Measurements from ENCODE around the gene AAR2.

Gene AAR2

DNA sequence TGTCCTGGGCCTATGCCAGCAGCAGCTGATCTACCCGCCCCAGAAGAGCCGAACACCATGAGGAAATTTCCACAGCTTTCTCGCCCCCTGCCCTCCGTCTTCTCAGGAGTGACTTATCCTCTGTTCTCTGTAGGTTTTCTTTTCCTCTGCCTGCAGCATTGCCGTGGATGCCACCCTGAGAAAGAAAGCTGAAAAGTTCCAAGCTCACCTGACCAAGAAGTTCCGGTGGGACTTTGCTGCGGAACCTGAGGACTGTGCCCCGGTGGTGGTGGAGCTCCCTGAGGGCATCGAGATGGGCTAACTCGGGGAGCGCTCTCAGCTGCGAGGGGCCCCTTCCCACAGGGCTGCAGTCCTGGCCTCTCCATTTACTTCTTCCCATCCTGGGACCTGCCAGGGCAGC lies 19.2 kb downstream of the AAR2 start:
- H4K20me1 ChIP-seq (ENCODE audit: insufficient read depth, low read length): peaks cover 37% of the 10 kb centered on the region

DNA sequence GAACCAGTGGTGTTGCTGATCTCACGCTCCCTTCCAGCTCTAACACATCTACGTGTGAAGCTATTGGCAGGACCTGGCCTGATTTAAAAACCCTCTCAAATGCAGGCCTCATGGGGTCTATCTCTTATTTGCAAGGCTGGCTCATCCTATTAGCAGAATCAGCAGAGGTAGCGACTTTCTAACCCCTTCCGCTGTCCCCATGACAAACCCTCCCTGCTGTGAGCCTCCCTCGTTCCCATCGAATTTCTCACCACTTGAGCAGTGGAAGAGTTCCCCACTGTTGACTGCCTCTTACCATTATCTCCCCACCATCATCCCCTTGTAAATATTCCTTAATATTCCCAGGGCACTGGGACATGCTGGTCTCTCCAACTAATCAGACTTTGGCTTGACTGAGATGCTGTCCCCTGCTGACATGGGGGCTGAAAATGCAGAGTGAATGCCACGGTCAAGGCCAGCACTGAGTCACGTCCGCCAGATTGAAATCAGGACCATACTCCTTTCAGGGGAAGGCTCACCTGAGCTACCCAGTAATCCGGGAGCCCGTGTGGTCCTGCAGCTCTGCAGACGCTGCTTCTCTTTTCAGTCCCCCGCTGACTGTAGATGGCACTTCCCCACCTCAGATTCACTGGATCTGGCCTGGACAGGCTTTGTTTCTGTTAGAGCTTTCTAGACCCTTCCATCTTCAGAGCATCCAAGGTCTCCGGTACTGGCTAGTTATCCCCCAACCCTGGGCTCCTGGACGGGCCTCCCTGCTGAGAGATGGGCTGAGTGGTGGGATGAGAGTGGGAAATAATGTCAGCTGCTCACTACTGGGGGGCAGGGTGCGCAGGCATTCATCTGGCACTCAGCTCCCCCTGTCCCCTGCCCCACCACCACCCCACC lies 23.1 kb downstream of the AAR2 start:
- no peaks in the 10 kb centered on the region for H3K4me1 ChIP-seq (ENCODE audit: insufficient read depth, low read length)
- H3K27ac ChIP-seq (ENCODE audit: low read length): no peak overlapping the region
- no peak overlapping the region for H2AFZ ChIP-seq (ENCODE audit: low read depth, low read length)
- H3K27me3 ChIP-seq (ENCODE audit: insufficient read depth, low read length, poor library complexity): no peaks in the 10 kb centered on the region
- no peak overlapping the region for H3K4me2 ChIP-seq (ENCODE audit: insufficient read depth, low read length)
- no peaks in the 10 kb centered on the region for H3K9me3 ChIP-seq (ENCODE audit: insufficient read depth, low read length, severe bottlenecking)
- H3K36me3 ChIP-seq (ENCODE audit: insufficient read depth, low read length): peaks cover 34% of the 10 kb centered on the region
- no peak overlapping the region for H3K4me3 ChIP-seq (ENCODE audit: low read depth in 1 of 2, low read length in 2 of 2)
- ATAC-seq (ENCODE audit: insufficient read depth, low read depth) (no peak), DNase-seq (no peak)
- no peaks in the 10 kb centered on the region for H3K79me2 ChIP-seq (ENCODE audit: insufficient read depth, low read length)
- H4K20me1 ChIP-seq (ENCODE audit: insufficient read depth, low read length): peaks cover 11% of the 10 kb centered on the region
- no peak for TF ChIP-seq EZH2 (IDR thresholded peaks at IDR 0.05; ENCODE audit: borderline replicate concordance, low read depth, low read length, severe bottlenecking)
- TF ChIP-seq, protein P1, sequence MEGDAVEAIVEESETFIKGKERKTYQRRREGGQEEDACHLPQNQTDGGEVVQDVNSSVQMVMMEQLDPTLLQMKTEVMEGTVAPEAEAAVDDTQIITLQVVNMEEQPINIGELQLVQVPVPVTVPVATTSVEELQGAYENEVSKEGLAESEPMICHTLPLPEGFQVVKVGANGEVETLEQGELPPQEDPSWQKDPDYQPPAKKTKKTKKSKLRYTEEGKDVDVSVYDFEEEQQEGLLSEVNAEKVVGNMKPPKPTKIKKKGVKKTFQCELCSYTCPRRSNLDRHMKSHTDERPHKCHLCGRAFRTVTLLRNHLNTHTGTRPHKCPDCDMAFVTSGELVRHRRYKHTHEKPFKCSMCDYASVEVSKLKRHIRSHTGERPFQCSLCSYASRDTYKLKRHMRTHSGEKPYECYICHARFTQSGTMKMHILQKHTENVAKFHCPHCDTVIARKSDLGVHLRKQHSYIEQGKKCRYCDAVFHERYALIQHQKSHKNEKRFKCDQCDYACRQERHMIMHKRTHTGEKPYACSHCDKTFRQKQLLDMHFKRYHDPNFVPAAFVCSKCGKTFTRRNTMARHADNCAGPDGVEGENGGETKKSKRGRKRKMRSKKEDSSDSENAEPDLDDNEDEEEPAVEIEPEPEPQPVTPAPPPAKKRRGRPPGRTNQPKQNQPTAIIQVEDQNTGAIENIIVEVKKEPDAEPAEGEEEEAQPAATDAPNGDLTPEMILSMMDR (IDR thresholded peaks at IDR 0.05; ENCODE audit: borderline replicate concordance, extremely low read depth, low read length, poor library complexity, severe bottlenecking): no peak
- no peak overlapping the region for H3K9ac ChIP-seq (ENCODE audit: low read depth, low read length)

More for the DNA sequence above, 19.2 kb downstream of the AAR2 start:
- Histone ChIP-seq H3K4me2 (ENCODE audit: insufficient read depth, low read length) (no peak overlapping the region), H3K36me3 (ENCODE audit: insufficient read depth, low read length) (peaks cover 73% of the 10 kb centered on the region), H3K9me3 (ENCODE audit: insufficient read depth, low read length, severe bottlenecking) (no peaks in the 10 kb centered on the region), H3K4me1 (ENCODE audit: insufficient read depth, low read length) (no peaks in the 10 kb centered on the region), H3K27me3 (ENCODE audit: insufficient read depth, low read length, poor library complexity) (no peaks in the 10 kb centered on the region), H3K27ac (ENCODE audit: low read length) (no peak overlapping the region), H2AFZ (ENCODE audit: low read depth, low read length) (no peak overlapping the region), H3K4me3 (ENCODE audit: low read depth in 1 of 2, low read length in 2 of 2) (no peak overlapping the region), H3K9ac (ENCODE audit: low read depth, low read length) (no peak overlapping the region), H3K79me2 (ENCODE audit: insufficient read depth, low read length) (peaks cover 19% of the 10 kb centered on the region)
- TF ChIP-seq, protein P1 (IDR thresholded peaks at IDR 0.05; ENCODE audit: borderline replicate concordance, extremely low read depth, low read length, poor library complexity, severe bottlenecking): no peak
- TF ChIP-seq EZH2 (IDR thresholded peaks at IDR 0.05; ENCODE audit: borderline replicate concordance, low read depth, low read length, severe bottlenecking): no peak
- DNase-seq (no peak), ATAC-seq (ENCODE audit: insufficient read depth, low read depth) (no peak)

DNA sequence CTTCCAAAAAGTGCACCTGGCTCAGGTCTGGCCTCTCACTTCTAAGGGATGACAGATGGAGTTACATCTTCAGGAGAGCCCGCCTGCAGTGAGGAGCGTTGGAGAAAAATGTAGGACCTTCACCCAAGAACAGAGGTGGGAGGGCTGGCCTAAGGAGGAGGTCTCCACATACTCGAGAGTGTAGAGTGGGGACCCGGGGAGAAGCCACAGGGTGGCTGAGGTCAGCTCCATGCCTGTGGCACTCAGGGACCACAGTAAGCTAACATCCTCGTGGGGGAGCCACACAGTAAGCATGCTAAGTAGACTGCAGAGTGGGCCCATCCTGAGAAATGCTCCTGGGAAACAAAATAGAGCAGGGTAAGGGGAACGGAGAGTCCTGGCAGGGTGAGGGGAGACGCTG lies 24.0 kb downstream of the AAR2 start:
- no peaks in the 10 kb centered on the region for H3K9me3 ChIP-seq (ENCODE audit: insufficient read depth, low read length, severe bottlenecking)
- H3K79me2 ChIP-seq (ENCODE audit: insufficient read depth, low read length): no peaks in the 10 kb centered on the region
- H3K4me1 ChIP-seq (ENCODE audit: insufficient read depth, low read length): no peaks in the 10 kb centered on the region
- no peak overlapping the region for H3K4me2 ChIP-seq (ENCODE audit: insufficient read depth, low read length)
- no peak overlapping the region for H3K27ac ChIP-seq (ENCODE audit: low read length)
- peaks cover 26% of the 10 kb centered on the region for H3K36me3 ChIP-seq (ENCODE audit: insufficient read depth, low read length)
- H3K4me3 ChIP-seq (ENCODE audit: low read depth in 1 of 2, low read length in 2 of 2): no peak overlapping the region
- H2AFZ ChIP-seq (ENCODE audit: low read depth, low read length): no peak overlapping the region
- TF ChIP-seq, protein P1 (IDR thresholded peaks at IDR 0.05; ENCODE audit: borderline replicate concordance, extremely low read depth, low read length, poor library complexity, severe bottlenecking): no peak
- TF ChIP-seq EZH2 (IDR thresholded peaks at IDR 0.05; ENCODE audit: borderline replicate concordance, low read depth, low read length, severe bottlenecking): no peak
- peaks cover 12% of the 10 kb centered on the region for H4K20me1 ChIP-seq (ENCODE audit: insufficient read depth, low read length)
- no peaks in the 10 kb centered on the region for H3K27me3 ChIP-seq (ENCODE audit: insufficient read depth, low read length, poor library complexity)
- no peak overlapping the region for H3K9ac ChIP-seq (ENCODE audit: low read depth, low read length)
- no peak for ATAC-seq (ENCODE audit: insufficient read depth, low read depth)
- no peak for DNase-seq

All from DND-41 (cell line).